Ascending aorta (tissue), 2 donors: ENCODE measurements around the gene DDX39A. TPM values are rescaled to one million over a fixed set of nuclear protein-coding genes. Genes with fewer than 3 reads are reported as not detected.

Source experiments
- DNase-seq, 2 donors: peaks; one replicate each; pipeline ENCODE4 v3.0.0-alpha.2; 2019; ENCODE audit warnings: low spot score in 2 of 2
- H3K27ac ChIP-seq, 2 donors: fragments of 200-600 bp; sonication (generic); one replicate each; pipeline ENCODE4 v1.5.1; 2016 to 2017; ENCODE audit warnings: mild to moderate bottlenecking in 1 of 2
- H3K27me3 ChIP-seq: fragments of 200-600 bp; sonication (generic); one replicate; pipeline ENCODE4 v1.5.1; 2017
- H3K36me3 ChIP-seq, 2 donors: fragments of 200-600 bp; sonication (generic); one replicate each; pipeline ENCODE4 v1.5.1; 2016
- H3K4me1 ChIP-seq, 2 donors: fragments of 200-600 bp; sonication (generic); one replicate each; pipeline ENCODE4 v1.5.1; 2016 to 2017; ENCODE audit warnings: mild to moderate bottlenecking in 1 of 2
- H3K4me3 ChIP-seq, 2 donors: fragments of 200-600 bp; sonication (generic); one replicate each; pipeline ENCODE4 v1.5.1; 2016 to 2017; ENCODE audit warnings: mild to moderate bottlenecking in 1 of 2
- H3K9me3 ChIP-seq, 2 donors: fragments of 200-600 bp; sonication (generic); one replicate each; pipeline ENCODE4 v1.5.1; 2016
- CTCF ChIP-seq, 3 experiments: fragments of 200-600 bp in 2 of 3; fragments of 450-650 bp in 1 of 3; sonication (generic) in 2 of 3; IDR thresholded peaks; one replicate each; pipeline ENCODE4 v1.5.1; 2016 to 2019; ENCODE audit warnings: antibody characterized with exemption in 3 of 3, mild to moderate bottlenecking in 1 of 3, moderate library complexity in 1 of 3
- intact Hi-C: fragments of 100-400 bp; cut with DNase I; formaldehyde crosslinking; loops from one replicate; pipeline ENCODE4 v1.15.1; 2023
- total RNA-seq: library from RNA; depleted of rRNA; stranded (reverse); fragments of >200 nt; gene quantifications from one replicate; pipeline ENCODE4 v1.1.0, GENCODE V29; 2016

Gene DDX39A
- total RNA-seq, 1 donor from 2014 or later: 83.4 TPM

- TF ChIP-seq CTCF (IDR thresholded peaks at IDR 0.05): no peak
- Histone ChIP-seq H3K4me1 (peaks cover 3 to 15% of the 10 kb centered on the region in 2 donors), H3K27ac (no peak overlapping the region), H3K4me3 (no peak overlapping the region), H3K9me3 (no peaks in the 10 kb centered on the region), H3K27me3 (no peaks in the 10 kb centered on the region), H3K36me3 (peaks cover 14 to 22% of the 10 kb centered on the region in 2 donors)
- intact Hi-C loops: no loop called here
- DNase-seq: no peak
These were observed 18.5 kb upstream of the DDX39A start for GRCh38 chr19:14437578-14438140.

DNA sequence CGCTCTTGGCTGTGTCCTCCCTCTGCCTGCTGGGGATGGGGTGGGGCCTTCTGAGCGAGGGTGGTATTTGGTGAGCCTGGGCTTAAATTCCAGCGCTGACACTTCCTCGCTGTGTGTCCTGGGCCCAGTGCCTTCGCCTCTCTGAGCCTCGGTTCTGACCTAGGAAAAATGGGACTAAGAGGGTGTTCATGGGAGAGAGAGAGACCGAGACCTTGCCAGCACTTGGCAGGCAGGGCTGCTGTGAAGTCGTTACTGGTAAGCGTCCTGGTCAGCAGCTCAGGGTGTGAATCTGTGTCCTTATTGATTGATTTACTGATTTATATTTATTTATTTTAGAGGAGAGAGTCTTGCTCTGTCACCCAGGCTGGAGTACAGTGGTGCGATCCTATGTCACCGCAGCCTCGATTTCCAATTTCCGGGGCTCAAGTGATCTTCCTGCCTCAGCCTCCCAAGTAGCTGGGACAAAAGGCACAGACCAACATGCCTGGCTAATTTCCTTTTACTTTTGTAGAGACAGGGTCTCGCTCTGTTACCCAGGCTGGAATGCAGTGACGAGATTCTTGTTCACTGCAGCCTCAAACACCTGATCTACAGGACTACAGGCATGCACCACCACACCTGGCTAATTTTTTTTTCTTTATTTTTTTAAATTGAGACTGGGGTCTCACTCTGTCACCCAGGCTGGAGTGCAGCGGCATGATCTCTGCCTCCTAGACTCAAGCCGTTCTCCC, 16.3 kb upstream of the DDX39A start:
- H3K4me3 ChIP-seq: no peak overlapping the region
- H3K27me3 ChIP-seq: no peaks in the 10 kb centered on the region
- DNase-seq: no peak
- intact Hi-C loops: loop anchor here (2.0 kb wide), 1 partner anchor 73 kb away; no protein-coding TSS in a partner anchor
- H3K36me3 ChIP-seq: peaks cover 0 to 4% of the 10 kb centered on the region in 2 donors
- peaks cover 3 to 19% of the 10 kb centered on the region in 2 donors for H3K4me1 ChIP-seq
- peak overlapping the region; percentile 65 to 78 for H3K27ac ChIP-seq
- H3K9me3 ChIP-seq: no peaks in the 10 kb centered on the region
- TF ChIP-seq CTCF (IDR thresholded peaks at IDR 0.05): no peak

GRCh38 chr19:14434543-14435319, 15.6 kb upstream of the DDX39A start:
- intact Hi-C loops: loop anchor here (2.0 to 5.0 kb wide), 3 partner anchors 38 to 287 kb away; no protein-coding TSS in a partner anchor
- no peaks in the 10 kb centered on the region for H3K9me3 ChIP-seq
- peak overlapping the region; percentile 77 to 98 for H3K4me3 ChIP-seq
- H3K27me3 ChIP-seq: no peaks in the 10 kb centered on the region
- H3K27ac ChIP-seq: peak overlapping the region; percentile 78 to 82
- peak; percentile 63 to 88 for DNase-seq
- peaks cover 3 to 19% of the 10 kb centered on the region in 2 donors for H3K4me1 ChIP-seq
- no peak for TF ChIP-seq CTCF (IDR thresholded peaks at IDR 0.05)
- peaks cover 0 to 4% of the 10 kb centered on the region in 2 donors for H3K36me3 ChIP-seq

GRCh38 chr19:14433554-14434501, 14.7 kb upstream of the DDX39A start:
- peak in 1 of 3 experiments; percentile 11 for TF ChIP-seq CTCF (IDR thresholded peaks at IDR 0.05)
- H3K27me3 ChIP-seq: no peaks in the 10 kb centered on the region
- intact Hi-C loops: loop anchor here (2.0 to 5.0 kb wide), 3 partner anchors 38 to 287 kb away; no protein-coding TSS in a partner anchor
- peaks cover 0 to 4% of the 10 kb centered on the region in 2 donors for H3K36me3 ChIP-seq
- H3K4me1 ChIP-seq: peaks cover 3 to 19% of the 10 kb centered on the region in 2 donors
- DNase-seq: no peak
- peak overlapping the region; percentile 77 to 98 for H3K4me3 ChIP-seq
- H3K27ac ChIP-seq: peak overlapping the region; percentile 78 to 82
- no peaks in the 10 kb centered on the region for H3K9me3 ChIP-seq
